Skeletal muscle tissue (tissue), 4 donors: ENCODE measurements around the gene RPTOR. TPM values are rescaled to one million over a fixed set of nuclear protein-coding genes. Genes with fewer than 3 reads are reported as not detected.

Source experiments
- H3K27ac ChIP-seq: one replicate; pipeline ENCODE4 v1.7.0; 2013; ENCODE audit warnings: mild to moderate bottlenecking, low read depth, low read length, inconsistent platforms
- H3K27me3 ChIP-seq, 3 donors: one replicate each; pipeline ENCODE4 v1.7.0; 2013; ENCODE audit warnings: low read length in 3 of 3; ENCODE audit not compliant: control insufficient read depth in 3 of 3, insufficient read depth in 3 of 3
- H3K36me3 ChIP-seq, 3 donors: one replicate each; pipeline ENCODE4 v1.7.0; 2013; ENCODE audit warnings: low read length in 3 of 3; ENCODE audit not compliant: control insufficient read depth in 3 of 3, insufficient read depth in 3 of 3
- H3K4me1 ChIP-seq, 3 donors: one replicate each; pipeline ENCODE4 v1.7.0; 2013; ENCODE audit warnings: low read length in 3 of 3, mild to moderate bottlenecking in 3 of 3; ENCODE audit not compliant: control insufficient read depth in 3 of 3, insufficient read depth in 3 of 3
- H3K4me3 ChIP-seq, 3 donors: one replicate each; pipeline ENCODE4 v1.7.0; 2013; ENCODE audit warnings: low read length in 3 of 3
- H3K9ac ChIP-seq, 3 donors: one replicate each; pipeline ENCODE4 v1.7.0; 2013; ENCODE audit warnings: low read length in 3 of 3, mild to moderate bottlenecking in 3 of 3, moderate library complexity in 2 of 3, low read depth in 1 of 3
- H3K9me3 ChIP-seq, 3 donors: one replicate each; pipeline ENCODE4 v1.7.0; 2013; ENCODE audit warnings: low read length in 3 of 3; ENCODE audit not compliant: control insufficient read depth in 3 of 3
- total RNA-seq: library from RNA; depleted of rRNA; stranded (reverse); fragments of >200 nt; gene quantifications from one replicate; pipeline ENCODE4 v1.2.3, GENCODE V29; 2014
- donor health status: Osteomylitis.

The RPTOR gene
- total RNA-seq, 1 donor from 2014 or later: 24.5 TPM

DNA sequence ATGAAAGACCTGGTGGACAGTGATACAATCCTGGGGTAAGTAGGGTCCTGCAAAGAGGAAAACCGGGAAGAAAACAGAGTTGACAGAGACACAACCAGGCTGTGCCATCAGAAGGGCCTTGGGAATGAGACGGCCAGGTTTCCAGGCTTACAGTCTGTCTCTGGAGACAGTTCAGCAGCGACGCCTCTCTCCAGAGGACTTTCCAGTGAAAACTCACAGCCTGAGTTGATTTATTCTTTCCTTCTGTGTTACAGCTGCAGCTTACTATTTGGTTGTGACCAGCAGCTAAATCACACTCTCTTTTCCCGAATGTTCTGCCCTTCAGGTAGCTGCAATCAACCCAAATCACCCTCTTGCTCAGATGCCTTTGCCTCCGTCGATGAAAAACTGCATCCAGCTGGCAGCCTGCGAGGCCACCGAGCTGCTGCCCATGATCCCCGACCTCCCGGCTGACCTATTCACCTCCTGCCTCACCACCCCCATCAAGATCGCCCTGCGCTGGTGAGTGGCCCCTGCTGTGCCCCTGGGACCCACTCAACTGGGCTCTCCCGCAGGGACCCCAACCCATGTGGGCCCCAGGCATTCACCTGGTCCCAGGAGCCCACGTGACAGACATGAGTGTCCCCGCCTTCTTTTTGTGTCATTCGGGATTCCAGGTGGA lies 209.2 kb downstream of the RPTOR start:
- peaks cover 21 to 36% (median 23%) of the 10 kb centered on the region in 3 donors for H3K4me1 ChIP-seq
- H3K36me3 ChIP-seq: peaks cover 3 to 8% (median 7%) of the 10 kb centered on the region in 3 donors
- H3K27me3 ChIP-seq: no peaks in the 10 kb centered on the region

DNA sequence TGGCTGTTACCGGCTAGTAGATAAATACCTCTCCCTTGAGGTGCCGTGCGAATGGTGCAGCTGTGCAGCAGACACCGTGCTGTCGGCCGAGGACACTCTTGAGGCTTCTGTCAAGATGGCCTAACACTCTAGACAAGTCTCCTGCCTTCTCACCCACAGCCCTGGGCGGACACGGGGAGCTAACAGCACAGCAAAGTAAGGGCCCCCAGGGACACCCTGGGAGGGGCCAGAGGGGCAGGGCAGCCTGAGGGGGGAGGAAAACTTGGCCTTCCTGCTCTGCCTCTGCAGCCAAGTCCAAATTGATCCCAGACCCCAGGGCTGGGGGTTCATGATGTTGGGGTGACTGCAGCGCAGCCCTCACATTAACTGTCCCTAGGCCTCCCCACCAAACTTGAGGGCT lies 210.2 kb downstream of the RPTOR start:
- Histone ChIP-seq H3K9me3 (no peaks in the 10 kb centered on the region), H3K27ac (no peak overlapping the region), H3K27me3 (no peaks in the 10 kb centered on the region)

More for the DNA sequence above, 209.2 kb downstream of the RPTOR start:
- H3K27ac ChIP-seq: no peak overlapping the region
- no peak overlapping the region for H3K9ac ChIP-seq
- H3K9me3 ChIP-seq: no peaks in the 10 kb centered on the region
- H3K4me3 ChIP-seq: no peak overlapping the region

GRCh38 chr17:80755650-80756405 lies 211.2 kb downstream of the RPTOR start:
- H3K36me3 ChIP-seq: peaks cover 3 to 8% (median 7%) of the 10 kb centered on the region in 3 donors
- no peaks in the 10 kb centered on the region for H3K9me3 ChIP-seq
- no peak overlapping the region for H3K9ac ChIP-seq
- H3K4me1 ChIP-seq: peaks cover 14 to 29% (median 16%) of the 10 kb centered on the region in 3 donors
- H3K27me3 ChIP-seq: no peaks in the 10 kb centered on the region
- H3K27ac ChIP-seq: no peak overlapping the region
- no peak overlapping the region for H3K4me3 ChIP-seq

More for the DNA sequence above, 210.2 kb downstream of the RPTOR start:
- peaks cover 3 to 8% (median 7%) of the 10 kb centered on the region in 3 donors for H3K36me3 ChIP-seq
- peaks cover 21 to 38% (median 21%) of the 10 kb centered on the region in 3 donors for H3K4me1 ChIP-seq
- no peak overlapping the region for H3K9ac ChIP-seq
- no peak overlapping the region for H3K4me3 ChIP-seq

DNA sequence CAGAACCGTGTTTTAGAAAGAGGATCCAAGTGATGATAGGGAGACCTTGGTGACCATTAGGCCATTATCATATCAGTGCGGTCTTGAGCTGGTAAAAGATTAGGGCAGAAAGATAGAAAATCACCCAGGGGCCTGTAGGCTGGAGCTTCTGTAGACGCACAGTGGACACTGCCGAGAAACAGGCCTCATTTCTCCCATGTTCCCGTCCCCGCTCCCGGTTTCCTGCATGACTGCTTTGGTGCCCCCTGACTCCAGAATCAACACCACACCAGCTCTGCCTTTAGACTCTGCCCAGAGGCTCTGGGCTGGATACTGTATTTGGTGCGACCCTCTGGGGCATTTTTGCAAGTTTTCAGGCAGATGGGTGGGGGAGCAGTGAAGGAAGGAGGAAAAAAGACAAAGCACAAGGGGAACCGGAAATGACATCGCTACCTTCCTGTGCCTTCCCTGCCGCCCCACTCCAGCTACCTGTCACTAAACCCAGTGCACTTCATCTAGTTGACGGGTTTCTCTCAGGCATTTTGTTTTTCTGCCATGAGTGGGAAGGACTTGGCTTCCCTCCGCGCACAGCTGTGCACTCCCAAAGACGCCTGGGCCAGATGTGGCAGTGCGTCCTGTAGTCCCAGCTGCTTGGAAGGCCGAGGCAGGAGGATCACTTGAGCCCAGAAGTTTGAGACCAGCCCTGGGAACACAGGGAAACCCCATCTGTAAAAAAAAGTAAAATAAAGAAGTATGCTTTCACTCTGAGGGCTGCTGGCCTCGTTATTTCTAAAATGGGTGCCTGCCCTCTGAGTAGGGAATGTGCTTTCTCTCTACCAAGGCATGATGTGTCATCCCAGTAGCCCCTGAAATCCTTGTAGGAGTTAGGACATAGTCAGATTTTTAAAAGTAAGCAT lies 214.1 kb downstream of the RPTOR start:
- no peaks in the 10 kb centered on the region for H3K9me3 ChIP-seq
- peaks cover 0 to 9% (median 0%) of the 10 kb centered on the region in 3 donors for H3K4me1 ChIP-seq
- peaks cover 3 to 8% (median 7%) of the 10 kb centered on the region in 3 donors for H3K36me3 ChIP-seq
- H3K9ac ChIP-seq: no peak overlapping the region
- no peaks in the 10 kb centered on the region for H3K27me3 ChIP-seq
- H3K4me3 ChIP-seq: no peak overlapping the region
- no peak overlapping the region for H3K27ac ChIP-seq

DNA sequence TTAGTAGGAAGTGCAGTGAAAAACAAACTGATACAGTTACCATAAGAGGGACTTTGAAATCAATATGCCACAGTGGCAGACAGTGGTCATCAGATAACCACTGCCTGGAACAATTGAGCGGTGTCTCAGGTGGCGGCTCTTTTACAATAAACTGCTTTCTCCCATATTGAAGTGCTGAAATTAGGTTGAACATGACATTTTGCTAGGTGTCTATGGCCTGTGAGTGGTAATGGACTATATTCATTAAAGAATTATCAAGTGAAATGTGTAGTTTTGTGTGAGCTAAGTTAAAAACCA lies 214.7 kb downstream of the RPTOR start:
- no peak overlapping the region for H3K27ac ChIP-seq

DNA sequence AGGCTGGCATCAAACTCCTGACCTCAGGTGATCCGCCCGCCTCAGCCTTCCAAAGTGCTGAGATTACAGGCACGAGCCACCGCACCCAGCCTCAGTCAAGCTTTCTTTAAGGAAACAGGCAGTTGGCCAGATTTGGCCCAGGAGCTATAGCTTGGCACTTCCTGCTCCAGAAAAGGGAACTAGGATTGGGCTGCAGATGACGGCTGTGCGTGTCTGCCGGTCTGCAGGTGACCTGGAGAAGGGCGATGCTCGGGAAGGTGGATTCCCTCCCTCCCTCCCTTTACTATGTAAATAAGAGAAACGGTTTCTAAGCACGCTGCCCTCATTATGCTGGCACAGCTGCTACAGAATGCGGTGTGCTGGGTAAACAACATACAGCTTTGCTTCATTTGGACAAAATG lies 215.9 kb downstream of the RPTOR start:
- Histone ChIP-seq H3K9me3 (no peaks in the 10 kb centered on the region), H3K36me3 (peaks cover 0 to 7% (median 3%) of the 10 kb centered on the region in 3 donors), H3K27ac (no peak overlapping the region), H3K4me1 (peaks cover 0 to 9% (median 0%) of the 10 kb centered on the region in 3 donors), H3K27me3 (no peaks in the 10 kb centered on the region), H3K9ac (no peak overlapping the region), H3K4me3 (no peak overlapping the region)

More for the DNA sequence above, 214.7 kb downstream of the RPTOR start:
- H3K36me3 ChIP-seq: peaks cover 3 to 8% (median 7%) of the 10 kb centered on the region in 3 donors
- H3K4me3 ChIP-seq: no peak overlapping the region
- peaks cover 0 to 6% (median 0%) of the 10 kb centered on the region in 3 donors for H3K4me1 ChIP-seq
- H3K9ac ChIP-seq: no peak overlapping the region
- no peaks in the 10 kb centered on the region for H3K9me3 ChIP-seq
- no peaks in the 10 kb centered on the region for H3K27me3 ChIP-seq

- Histone ChIP-seq H3K4me1 (peaks cover 0 to 9% (median 0%) of the 10 kb centered on the region in 3 donors), H3K9me3 (no peaks in the 10 kb centered on the region), H3K27me3 (no peaks in the 10 kb centered on the region), H3K4me3 (no peak overlapping the region), H3K9ac (no peak overlapping the region), H3K27ac (no peak overlapping the region), H3K36me3 (peaks cover 0 to 6% (median 3%) of the 10 kb centered on the region in 3 donors)
Observed at GRCh38 chr17:80761110-80761871, 216.7 kb downstream of the RPTOR start.

- no peak overlapping the region for H3K27ac ChIP-seq
- H3K36me3 ChIP-seq: peaks cover 0 to 4% (median 0%) of the 10 kb centered on the region in 3 donors
- H3K4me1 ChIP-seq: peaks cover 0 to 9% (median 0%) of the 10 kb centered on the region in 3 donors
Observed at GRCh38 chr17:80762076-80762475, 217.4 kb downstream of the RPTOR start.

DNA sequence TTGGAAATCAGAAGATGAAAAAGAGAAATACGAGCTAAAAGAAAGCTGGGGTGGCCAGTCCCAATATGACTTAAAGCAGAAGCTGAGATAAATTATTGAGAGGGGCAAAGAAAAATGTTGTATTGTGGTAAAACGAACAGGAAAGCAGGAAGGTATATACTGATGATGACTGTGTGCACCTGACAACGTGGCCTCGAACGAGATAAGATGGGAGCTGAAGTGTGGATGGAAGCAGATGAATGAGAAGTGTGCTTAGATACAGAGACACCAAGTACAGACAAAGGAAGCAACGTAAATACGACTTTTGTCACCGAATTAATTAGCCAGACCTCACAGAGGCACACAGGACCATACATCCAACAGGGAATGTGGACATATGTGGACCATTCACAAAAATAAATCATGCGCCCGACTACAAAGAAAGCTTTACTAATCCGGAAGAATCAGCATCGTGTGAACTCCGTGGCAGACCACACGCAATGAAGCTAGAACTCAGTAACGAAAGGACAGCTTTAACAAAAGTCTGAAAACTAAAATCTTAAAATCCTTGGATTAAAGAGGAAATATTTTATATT lies 218.7 kb downstream of the RPTOR start:
- H3K36me3 ChIP-seq: peaks cover 0 to 3% (median 0%) of the 10 kb centered on the region in 3 donors
- H3K9ac ChIP-seq: no peak overlapping the region
- no peak overlapping the region for H3K4me3 ChIP-seq
- H3K9me3 ChIP-seq: no peaks in the 10 kb centered on the region
- no peak overlapping the region for H3K27ac ChIP-seq
- no peaks in the 10 kb centered on the region for H3K27me3 ChIP-seq
- peaks cover 0 to 9% (median 0%) of the 10 kb centered on the region in 3 donors for H3K4me1 ChIP-seq

More at GRCh38 chr17:80762076-80762475, 217.4 kb downstream of the RPTOR start:
- no peaks in the 10 kb centered on the region for H3K9me3 ChIP-seq
- H3K27me3 ChIP-seq: no peaks in the 10 kb centered on the region
- no peak overlapping the region for H3K4me3 ChIP-seq
- no peak overlapping the region for H3K9ac ChIP-seq
